ENCODE results near the gene NKD2.

NKD2 gene

GRCh38 chr5:980001-980588 is 28.5 kb upstream of the NKD2 start:
- Histone ChIP-seq H2AFZ (ENCODE audit: insufficient read depth, low read length, poor library complexity) (no peak overlapping the region), H2AK5ac (ENCODE audit: low read length) (no peak overlapping the region), H3K4me3 (ENCODE audit: low read depth, low read length) (no peak overlapping the region), H4K12ac (ENCODE audit: low read depth, low read length) (no peak overlapping the region), H3K27me3 (ENCODE audit: insufficient read depth, low read length) (no peaks in the 10 kb centered on the region), H3K9ac (ENCODE audit: low read length) (no peak overlapping the region), H3K23ac (ENCODE audit: low read length) (no peak overlapping the region), H3K9me3 (ENCODE audit: insufficient read depth, low read depth, low read length) (peaks cover 7% of the 10 kb centered on the region), H3K4me1 (ENCODE audit: control insufficient read depth in 1 of 2, insufficient read depth in 2 of 2, low read length in 2 of 2) (no peaks in the 10 kb centered on the region), H3K4ac (ENCODE audit: low read depth, low read length) (no peak overlapping the region), H3K18ac (ENCODE audit: low read length) (no peak overlapping the region), H3K36me3 (ENCODE audit: control insufficient read depth in 1 of 2, insufficient read depth in 2 of 2, low read length in 2 of 2) (no peaks in the 10 kb centered on the region), H2BK120ac (ENCODE audit: insufficient read depth, low read length, poor library complexity) (no peak overlapping the region), H3K27ac (ENCODE audit: low read depth, low read length) (no peak overlapping the region), H3K4me2 (ENCODE audit: low read length) (no peak overlapping the region), H2BK5ac (ENCODE audit: low read depth, low read length, poor library complexity) (no peak overlapping the region), H2BK12ac (ENCODE audit: low read length) (no peak overlapping the region), H3K79me2 (ENCODE audit: control insufficient read depth, insufficient read depth, low read length, poor library complexity) (no peaks in the 10 kb centered on the region), H3K79me1 (ENCODE audit: low read length) (no peaks in the 10 kb centered on the region), H4K8ac (ENCODE audit: low read depth, low read length) (no peak overlapping the region), H4K91ac (ENCODE audit: low read depth, low read length) (no peak overlapping the region), H3K14ac (ENCODE audit: low read length) (no peak overlapping the region)
- DNase-seq = no peak
- WGBS (ENCODE audit: extremely low coverage, insufficient coverage, insufficient read length) = no CpG with 5 or more reads among the region's 17 CpGs

DNA sequence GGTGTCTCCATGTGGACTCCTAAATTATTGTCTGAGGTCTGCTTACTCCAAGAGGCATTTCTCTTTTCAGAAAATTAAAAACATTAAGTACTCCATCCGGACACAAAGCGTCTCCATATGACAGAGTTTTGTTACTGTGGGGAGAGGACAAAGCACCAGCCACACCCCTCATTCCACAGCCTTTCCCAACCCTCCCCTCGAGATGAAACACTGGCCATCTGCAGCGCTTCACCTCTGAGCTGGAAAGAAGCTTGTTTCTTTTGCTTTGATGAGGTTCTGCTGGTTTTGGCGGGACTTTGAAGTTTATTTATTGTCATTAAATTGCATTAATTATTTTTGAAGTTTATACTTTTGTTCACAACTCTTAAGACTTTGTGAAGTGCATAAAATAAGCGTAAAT is 27.6 kb upstream of the NKD2 start:
- Histone ChIP-seq H2BK12ac (ENCODE audit: low read length) (no peak overlapping the region), H3K79me1 (ENCODE audit: low read length) (no peaks in the 10 kb centered on the region), H3K14ac (ENCODE audit: low read length) (no peak overlapping the region), H4K12ac (ENCODE audit: low read depth, low read length) (no peak overlapping the region), H3K4me1 (ENCODE audit: control insufficient read depth in 1 of 2, insufficient read depth in 2 of 2, low read length in 2 of 2) (no peaks in the 10 kb centered on the region), H3K23ac (ENCODE audit: low read length) (no peak overlapping the region), H3K27ac (ENCODE audit: low read depth, low read length) (no peak overlapping the region), H3K18ac (ENCODE audit: low read length) (no peak overlapping the region), H3K4me3 (ENCODE audit: low read depth, low read length) (no peak overlapping the region), H2BK120ac (ENCODE audit: insufficient read depth, low read length, poor library complexity) (no peak overlapping the region), H3K79me2 (ENCODE audit: control insufficient read depth, insufficient read depth, low read length, poor library complexity) (no peaks in the 10 kb centered on the region), H2AFZ (ENCODE audit: insufficient read depth, low read length, poor library complexity) (no peak overlapping the region), H3K4ac (ENCODE audit: low read depth, low read length) (no peak overlapping the region), H3K36me3 (ENCODE audit: control insufficient read depth in 1 of 2, insufficient read depth in 2 of 2, low read length in 2 of 2) (no peaks in the 10 kb centered on the region), H3K9ac (ENCODE audit: low read length) (no peak overlapping the region), H4K8ac (ENCODE audit: low read depth, low read length) (no peak overlapping the region), H3K4me2 (ENCODE audit: low read length) (no peak overlapping the region), H2AK5ac (ENCODE audit: low read length) (no peak overlapping the region), H3K27me3 (ENCODE audit: insufficient read depth, low read length) (no peaks in the 10 kb centered on the region), H2BK5ac (ENCODE audit: low read depth, low read length, poor library complexity) (no peak overlapping the region), H4K91ac (ENCODE audit: low read depth, low read length) (no peak overlapping the region), H3K9me3 (ENCODE audit: insufficient read depth, low read depth, low read length) (peaks cover 8% of the 10 kb centered on the region)
- no peak for DNase-seq
- WGBS (ENCODE audit: extremely low coverage, insufficient coverage, insufficient read length) = no CpG with 5 or more reads among the region's 6 CpGs

- no peaks in the 10 kb centered on the region for H3K4me1 ChIP-seq (ENCODE audit: control insufficient read depth in 1 of 2, insufficient read depth in 2 of 2, low read length in 2 of 2)
- H3K23ac ChIP-seq (ENCODE audit: low read length) = no peak overlapping the region
- H3K79me1 ChIP-seq (ENCODE audit: low read length) = no peaks in the 10 kb centered on the region
- H3K14ac ChIP-seq (ENCODE audit: low read length) = no peak overlapping the region
- H2BK5ac ChIP-seq (ENCODE audit: low read depth, low read length, poor library complexity) = no peak overlapping the region
- no peaks in the 10 kb centered on the region for H3K36me3 ChIP-seq (ENCODE audit: control insufficient read depth in 1 of 2, insufficient read depth in 2 of 2, low read length in 2 of 2)
- H2BK120ac ChIP-seq (ENCODE audit: insufficient read depth, low read length, poor library complexity) = no peak overlapping the region
- no peak overlapping the region for H3K9ac ChIP-seq (ENCODE audit: low read length)
- WGBS (ENCODE audit: extremely low coverage, insufficient coverage, insufficient read length) = no CpG with 5 or more reads among the region's 7 CpGs
- H3K4ac ChIP-seq (ENCODE audit: low read depth, low read length) = no peak overlapping the region
- no peaks in the 10 kb centered on the region for H3K79me2 ChIP-seq (ENCODE audit: control insufficient read depth, insufficient read depth, low read length, poor library complexity)
- no peak overlapping the region for H2AFZ ChIP-seq (ENCODE audit: insufficient read depth, low read length, poor library complexity)
- no peak overlapping the region for H4K12ac ChIP-seq (ENCODE audit: low read depth, low read length)
- no peak for DNase-seq
- H3K27me3 ChIP-seq (ENCODE audit: insufficient read depth, low read length) = no peaks in the 10 kb centered on the region
- H2AK5ac ChIP-seq (ENCODE audit: low read length) = no peak overlapping the region
- H4K8ac ChIP-seq (ENCODE audit: low read depth, low read length) = no peak overlapping the region
- H3K4me3 ChIP-seq (ENCODE audit: low read depth, low read length) = no peak overlapping the region
- no peak overlapping the region for H3K4me2 ChIP-seq (ENCODE audit: low read length)
- no peak overlapping the region for H2BK12ac ChIP-seq (ENCODE audit: low read length)
- peaks cover 8% of the 10 kb centered on the region for H3K9me3 ChIP-seq (ENCODE audit: insufficient read depth, low read depth, low read length)
- H3K18ac ChIP-seq (ENCODE audit: low read length) = no peak overlapping the region
- no peak overlapping the region for H4K91ac ChIP-seq (ENCODE audit: low read depth, low read length)
- H3K27ac ChIP-seq (ENCODE audit: low read depth, low read length) = no peak overlapping the region
Observed at GRCh38 chr5:981456-981855, 27.1 kb upstream of the NKD2 start.

- peaks cover 8% of the 10 kb centered on the region for H3K9me3 ChIP-seq (ENCODE audit: insufficient read depth, low read depth, low read length)
- no peak overlapping the region for H4K8ac ChIP-seq (ENCODE audit: low read depth, low read length)
- DNase-seq = no peak
- no peak overlapping the region for H3K18ac ChIP-seq (ENCODE audit: low read length)
- no peak overlapping the region for H2BK120ac ChIP-seq (ENCODE audit: insufficient read depth, low read length, poor library complexity)
- H3K23ac ChIP-seq (ENCODE audit: low read length) = no peak overlapping the region
- no peak overlapping the region for H3K4me3 ChIP-seq (ENCODE audit: low read depth, low read length)
- no peak overlapping the region for H2AK5ac ChIP-seq (ENCODE audit: low read length)
- H3K14ac ChIP-seq (ENCODE audit: low read length) = no peak overlapping the region
- no peak overlapping the region for H2BK12ac ChIP-seq (ENCODE audit: low read length)
- H4K91ac ChIP-seq (ENCODE audit: low read depth, low read length) = no peak overlapping the region
- H2BK5ac ChIP-seq (ENCODE audit: low read depth, low read length, poor library complexity) = no peak overlapping the region
- WGBS (ENCODE audit: extremely low coverage, insufficient coverage, insufficient read length) = no CpG with 5 or more reads among the region's 27 CpGs
- no peaks in the 10 kb centered on the region for H3K36me3 ChIP-seq (ENCODE audit: control insufficient read depth in 1 of 2, insufficient read depth in 2 of 2, low read length in 2 of 2)
- no peak overlapping the region for H3K27ac ChIP-seq (ENCODE audit: low read depth, low read length)
- no peak overlapping the region for H3K4me2 ChIP-seq (ENCODE audit: low read length)
- no peak overlapping the region for H2AFZ ChIP-seq (ENCODE audit: insufficient read depth, low read length, poor library complexity)
- H3K27me3 ChIP-seq (ENCODE audit: insufficient read depth, low read length) = no peaks in the 10 kb centered on the region
- no peaks in the 10 kb centered on the region for H3K79me1 ChIP-seq (ENCODE audit: low read length)
- H4K12ac ChIP-seq (ENCODE audit: low read depth, low read length) = no peak overlapping the region
- H3K4me1 ChIP-seq (ENCODE audit: control insufficient read depth in 1 of 2, insufficient read depth in 2 of 2, low read length in 2 of 2) = no peaks in the 10 kb centered on the region
- H3K9ac ChIP-seq (ENCODE audit: low read length) = no peak overlapping the region
- no peak overlapping the region for H3K4ac ChIP-seq (ENCODE audit: low read depth, low read length)
- H3K79me2 ChIP-seq (ENCODE audit: control insufficient read depth, insufficient read depth, low read length, poor library complexity) = no peaks in the 10 kb centered on the region
Observed at GRCh38 chr5:982377-983237, 26.0 kb upstream of the NKD2 start.

Data from trophoblast cell (in vitro differentiated cells and primary cell).